Prostate gland (tissue), 2 donors: ENCODE measurements around the gene SAMD8. TPM values are rescaled to one million over a fixed set of nuclear protein-coding genes. Genes with fewer than 3 reads are reported as not detected.
"Not testable (repeated sequence)": the region's sequence is repeated elsewhere in the genome, so short reads cannot be mapped to it uniquely, and the experiment has no call there.

Source experiments
- DNase-seq: peaks from one replicate; pipeline ENCODE4 v3.0.0-alpha.2; 2019; ENCODE audit warnings: low spot score
- H3K27ac ChIP-seq, 2 donors: fragments of 200-600 bp; sonication (generic); 2 replicates each; pipeline ENCODE4 v1.5.1; 2017 to 2019
- H3K27me3 ChIP-seq: fragments of 200-600 bp; sonication (generic); replicated peaks from 2 replicates; pipeline ENCODE4 v1.5.1; 2019; ENCODE audit not compliant: insufficient read depth
- H3K36me3 ChIP-seq, 2 donors: fragments of 200-600 bp; sonication (generic); 1 replicate in 1 of 2; 2 replicates in 1 of 2; pipeline versions ENCODE4 v1.5.1 to v1.8.1; 2017 to 2019
- H3K4me1 ChIP-seq: fragments of 200-600 bp; sonication (generic); replicated peaks from 2 replicates; pipeline ENCODE4 v1.5.1; 2019
- H3K4me3 ChIP-seq, 2 donors: fragments of 200-600 bp; sonication (generic); 2 replicates each; pipeline ENCODE4 v1.5.1; 2017 to 2019
- H3K9me3 ChIP-seq: fragments of 200-600 bp; sonication (generic); 2 replicates; pipeline ENCODE4 v1.5.1; 2017
- POLR2A ChIP-seq: fragments of 450-650 bp; IDR thresholded peaks from one replicate; pipeline ENCODE4 v1.6.1; 2016; ENCODE audit warnings: antibody characterized with exemption, mild to moderate bottlenecking
- POLR2AphosphoS5 ChIP-seq: sonication (generic); formaldehyde crosslinking; IDR thresholded peaks from one replicate; pipeline ENCODE4 v1.6.1; 2017; ENCODE audit warnings: antibody characterized with exemption
- WGBS: methylation state at CpG from one replicate; pipeline ENCODE4 v1.1.5; 2018; 5-methylcytosine and 5-hydroxymethylcytosine counted together
- intact Hi-C: fragments of 100-400 bp; cut with DNase I; formaldehyde crosslinking; loops from one replicate; pipeline ENCODE4 v1.14.2; 2022
- total RNA-seq, 2 donors: library from RNA; depleted of rRNA; stranded (reverse); fragments of >200 nt; gene quantifications; one replicate each; pipeline ENCODE4 v1.1.0, GENCODE V29; 2016
- TF ChIP-seq, protein P1 (sequence below), 4 experiments: fragments of 200-600 bp in 2 of 4; fragments of 450-650 bp in 2 of 4; sonication (generic) in 2 of 4; IDR thresholded peaks; 1 replicate in 3 of 4; 2 replicates in 1 of 4; pipeline ENCODE4 v1.5.1; 2016 to 2019; ENCODE audit warnings: antibody characterized with exemption in 4 of 4, mild to moderate bottlenecking in 2 of 4, moderate library complexity in 2 of 4

SAMD8 gene
- total RNA-seq, 2 donors from 2014 or later, result 18.8 to 41.5 TPM

GRCh38 chr10:75186310-75186709 is 74.9 kb downstream of the SAMD8 start:
- TF ChIP-seq POLR2A (no peak), POLR2AphosphoS5 (no peak)
- TF ChIP-seq, protein P1, sequence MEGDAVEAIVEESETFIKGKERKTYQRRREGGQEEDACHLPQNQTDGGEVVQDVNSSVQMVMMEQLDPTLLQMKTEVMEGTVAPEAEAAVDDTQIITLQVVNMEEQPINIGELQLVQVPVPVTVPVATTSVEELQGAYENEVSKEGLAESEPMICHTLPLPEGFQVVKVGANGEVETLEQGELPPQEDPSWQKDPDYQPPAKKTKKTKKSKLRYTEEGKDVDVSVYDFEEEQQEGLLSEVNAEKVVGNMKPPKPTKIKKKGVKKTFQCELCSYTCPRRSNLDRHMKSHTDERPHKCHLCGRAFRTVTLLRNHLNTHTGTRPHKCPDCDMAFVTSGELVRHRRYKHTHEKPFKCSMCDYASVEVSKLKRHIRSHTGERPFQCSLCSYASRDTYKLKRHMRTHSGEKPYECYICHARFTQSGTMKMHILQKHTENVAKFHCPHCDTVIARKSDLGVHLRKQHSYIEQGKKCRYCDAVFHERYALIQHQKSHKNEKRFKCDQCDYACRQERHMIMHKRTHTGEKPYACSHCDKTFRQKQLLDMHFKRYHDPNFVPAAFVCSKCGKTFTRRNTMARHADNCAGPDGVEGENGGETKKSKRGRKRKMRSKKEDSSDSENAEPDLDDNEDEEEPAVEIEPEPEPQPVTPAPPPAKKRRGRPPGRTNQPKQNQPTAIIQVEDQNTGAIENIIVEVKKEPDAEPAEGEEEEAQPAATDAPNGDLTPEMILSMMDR (IDR thresholded peaks at IDR 0.05), result no peak
- Histone ChIP-seq H3K4me3 (no peak overlapping the region), H3K27ac (no peak overlapping the region), H3K4me1 (no peaks in the 10 kb centered on the region), H3K9me3 (no peaks in the 10 kb centered on the region), H3K36me3 (no peaks in the 10 kb centered on the region), H3K27me3 (no peaks in the 10 kb centered on the region)
- no peak for DNase-seq
- intact Hi-C loops, result loop anchor here (5.0 kb wide), 1 partner anchor 46 kb away; no protein-coding TSS in a partner anchor
- 59% methylated on average over 4 of the region's 4 CpGs for WGBS

- peak; percentile 72 for DNase-seq
Observed at GRCh38 chr10:75187961-75188426, 76.5 kb downstream of the SAMD8 start.

GRCh38 chr10:75188522-75188921 is 77.1 kb downstream of the SAMD8 start:
- not testable (repeated sequence) for H3K4me3 ChIP-seq, DNase-seq, H3K27me3 ChIP-seq, H3K9me3 ChIP-seq, H3K36me3 ChIP-seq, H3K4me1 ChIP-seq
- peak overlapping the region; percentile 20 to 55 for H3K27ac ChIP-seq
- intact Hi-C loops, result loop anchor here (5.0 kb wide), 1 partner anchor 44 kb away; no protein-coding TSS in a partner anchor
- 83% methylated on average over 9 of the region's 9 CpGs for WGBS

More at GRCh38 chr10:75187961-75188426, 76.5 kb downstream of the SAMD8 start:
- no peak overlapping the region for H3K4me3 ChIP-seq
- H3K9me3 ChIP-seq, result no peaks in the 10 kb centered on the region
- H3K27me3 ChIP-seq, result no peaks in the 10 kb centered on the region
- peak overlapping the region; percentile 20 to 55 for H3K27ac ChIP-seq
- no peaks in the 10 kb centered on the region for H3K36me3 ChIP-seq
- peak; percentile 77 for TF ChIP-seq POLR2AphosphoS5
- TF ChIP-seq, protein P1 (IDR thresholded peaks at IDR 0.05), result peak; percentile 24 to 85 (median 74)
- TF ChIP-seq POLR2A, result no peak
- H3K4me1 ChIP-seq, result peaks cover 3% of the 10 kb centered on the region
- intact Hi-C loops, result loop anchor here (5.0 kb wide), 1 partner anchor 44 kb away; no protein-coding TSS in a partner anchor
- WGBS, result 57% methylated on average over 3 of the region's 3 CpGs

DNA sequence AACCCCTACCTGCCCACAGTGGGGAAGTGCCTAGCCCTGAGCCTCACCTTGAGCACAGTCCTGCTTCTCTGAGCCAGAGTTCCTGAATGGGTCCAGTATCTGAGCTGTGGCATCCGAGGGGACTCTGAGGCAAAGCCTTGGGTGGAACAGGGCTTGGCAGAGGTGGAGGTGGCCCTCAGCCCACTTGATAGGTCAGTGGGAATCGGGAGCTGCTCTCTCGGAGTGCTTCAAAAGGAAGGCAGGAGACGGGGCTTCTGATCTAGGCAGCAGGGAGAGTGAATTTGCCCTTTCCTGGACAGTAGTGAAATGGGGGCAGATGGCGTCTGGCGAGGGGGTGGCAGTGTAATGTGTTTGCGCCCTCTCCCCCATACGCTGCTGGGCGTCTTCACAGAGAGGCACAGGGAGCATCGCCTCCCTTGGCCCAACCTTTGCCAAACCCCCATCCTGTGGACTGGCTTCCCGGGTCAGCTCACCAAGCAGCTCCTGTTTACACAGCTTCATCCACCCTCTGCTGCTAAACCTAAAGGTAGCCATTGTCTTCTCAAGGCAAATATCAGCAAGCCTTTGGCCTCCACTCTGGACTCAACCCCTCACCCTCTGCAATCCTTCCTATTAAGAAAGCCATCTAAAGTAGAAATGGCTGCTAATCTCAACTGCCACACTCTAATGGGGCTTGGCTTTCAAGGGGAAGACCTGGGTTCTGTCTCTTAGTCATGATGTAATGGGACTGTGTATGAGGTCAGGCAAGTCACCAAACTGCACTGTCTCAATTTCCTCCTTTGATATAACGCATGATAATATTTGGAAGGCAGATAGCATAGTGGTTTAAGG is 78.0 kb downstream of the SAMD8 start:
- peaks cover 3% of the 10 kb centered on the region for H3K4me1 ChIP-seq
- no peak overlapping the region for H3K4me3 ChIP-seq
- TF ChIP-seq POLR2A, result no peak
- TF ChIP-seq, protein P1 (IDR thresholded peaks at IDR 0.05), result no peak
- no peak for TF ChIP-seq POLR2AphosphoS5
- intact Hi-C loops, result loop anchor here (5.0 kb wide), 1 partner anchor 43 kb away; no protein-coding TSS in a partner anchor
- H3K9me3 ChIP-seq, result no peaks in the 10 kb centered on the region
- no peaks in the 10 kb centered on the region for H3K27me3 ChIP-seq
- 95% methylated on average over 12 of the region's 12 CpGs for WGBS
- H3K36me3 ChIP-seq, result no peaks in the 10 kb centered on the region
- no peak for DNase-seq
- no peak overlapping the region for H3K27ac ChIP-seq

GRCh38 chr10:75191821-75192568 is 80.5 kb downstream of the SAMD8 start:
- Histone ChIP-seq H3K4me1 (peaks cover 3% of the 10 kb centered on the region), H3K27me3 (no peaks in the 10 kb centered on the region), H3K27ac (no peak overlapping the region), H3K4me3 (no peak overlapping the region), H3K36me3 (no peaks in the 10 kb centered on the region), H3K9me3 (no peaks in the 10 kb centered on the region)
- peak; percentile 46 for DNase-seq
- WGBS, result 37% methylated on average over 10 of the region's 10 CpGs
- TF ChIP-seq POLR2AphosphoS5 (peak; percentile 84), POLR2A (no peak)
- intact Hi-C loops, result no loop called here

DNA sequence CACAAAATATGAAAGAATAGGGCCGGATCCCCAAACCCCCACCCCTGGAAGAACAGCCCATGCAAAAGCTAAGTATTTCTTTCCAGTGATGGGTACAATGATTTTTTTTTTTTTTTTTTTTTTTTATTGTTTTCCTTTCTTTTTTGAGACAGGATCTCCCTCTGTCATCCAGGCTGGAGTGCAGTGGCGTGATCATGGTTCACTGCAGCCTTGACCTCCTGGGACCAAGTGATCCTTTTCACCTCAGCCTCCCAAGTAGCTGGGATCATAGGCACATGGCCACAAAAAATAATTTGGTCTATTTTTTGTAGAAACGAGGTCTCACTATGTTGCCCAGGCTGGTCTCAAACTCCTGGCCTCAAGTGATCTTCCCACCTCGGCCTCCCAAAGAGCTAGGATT is 83.2 kb downstream of the SAMD8 start:
- H3K27me3 ChIP-seq, H3K36me3 ChIP-seq, DNase-seq, H3K4me1 ChIP-seq, H3K4me3 ChIP-seq, intact Hi-C loops, H3K9me3 ChIP-seq, H3K27ac ChIP-seq: not testable (repeated sequence)
- 80% methylated on average over 4 of the region's 4 CpGs for WGBS
